ENCODE measurements around the gene RNF220.

The RNF220 gene

DNA sequence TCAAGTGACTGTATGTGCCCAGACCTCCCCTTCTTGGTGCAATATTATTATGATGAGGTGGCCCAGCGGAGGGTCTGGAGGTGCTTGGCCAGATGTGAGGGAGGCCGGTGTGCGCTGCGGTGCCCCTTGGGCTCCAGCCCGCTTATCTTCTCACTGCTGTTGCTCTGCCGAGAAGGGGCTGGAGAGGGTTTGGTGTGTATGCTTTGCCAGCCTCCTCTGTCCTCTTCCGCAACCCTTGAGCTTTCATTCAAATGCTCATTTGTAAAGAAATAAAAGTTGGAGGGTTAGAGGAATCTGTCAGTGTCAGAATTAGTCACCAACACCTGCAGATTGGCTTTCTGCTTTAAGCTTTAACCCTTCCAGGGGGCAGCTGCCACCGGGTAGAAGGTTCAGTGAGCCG lies 19.7 kb downstream of the RNF220 start:
- Mint-ChIP-seq H3K27me3 (peaks cover 98% of the 10 kb centered on the region), H3K9me3 (no peaks in the 10 kb centered on the region)
- no peak for ATAC-seq (replicated peaks; ENCODE audit: extremely low read depth, poor library complexity, severe bottlenecking)

GRCh38 chr1:44425341-44426082 lies 20.5 kb downstream of the RNF220 start:
- Mint-ChIP-seq H3K9me3 (no peaks in the 10 kb centered on the region), H3K27me3 (peaks cover 91% of the 10 kb centered on the region), H3K4me3 (no peak overlapping the region), H3K36me3 (ENCODE audit: insufficient read depth) (no peaks in the 10 kb centered on the region), H3K27ac (ENCODE audit: low read depth) (no peak overlapping the region), H3K4me1 (no peaks in the 10 kb centered on the region)
- ATAC-seq (replicated peaks; ENCODE audit: extremely low read depth, poor library complexity, severe bottlenecking) (no peak), DNase-seq (ENCODE audit: low spot score in 2 of 2) (no peak)

More for the DNA sequence above, 19.7 kb downstream of the RNF220 start:
- Mint-ChIP-seq H3K4me1 (no peaks in the 10 kb centered on the region), H3K4me3 (no peak overlapping the region), H3K36me3 (ENCODE audit: insufficient read depth) (no peaks in the 10 kb centered on the region), H3K27ac (ENCODE audit: low read depth) (no peak overlapping the region)
- DNase-seq (ENCODE audit: low spot score in 2 of 2): no peak

GRCh38 chr1:44431861-44432260 lies 26.8 kb downstream of the RNF220 start:
- ATAC-seq (replicated peaks; ENCODE audit: extremely low read depth, poor library complexity, severe bottlenecking) (no peak), DNase-seq (ENCODE audit: low spot score in 2 of 2) (no peak)
- Mint-ChIP-seq H3K27me3 (peaks cover 30% of the 10 kb centered on the region), H3K4me1 (no peaks in the 10 kb centered on the region), H3K27ac (ENCODE audit: low read depth) (no peak overlapping the region), H3K36me3 (ENCODE audit: insufficient read depth) (no peaks in the 10 kb centered on the region), H3K9me3 (no peaks in the 10 kb centered on the region), H3K4me3 (no peak overlapping the region)

- H3K36me3 Mint-ChIP-seq (ENCODE audit: insufficient read depth): no peaks in the 10 kb centered on the region
- H3K27me3 Mint-ChIP-seq: peaks cover 17% of the 10 kb centered on the region
- no peak overlapping the region for H3K4me3 Mint-ChIP-seq
- H3K27ac Mint-ChIP-seq (ENCODE audit: low read depth): no peak overlapping the region
- ATAC-seq (replicated peaks; ENCODE audit: extremely low read depth, poor library complexity, severe bottlenecking) (no peak), DNase-seq (ENCODE audit: low spot score in 2 of 2) (no peak)
- no peaks in the 10 kb centered on the region for H3K9me3 Mint-ChIP-seq
- H3K4me1 Mint-ChIP-seq: no peaks in the 10 kb centered on the region
These were observed 28.2 kb downstream of the RNF220 start for GRCh38 chr1:44433209-44433608.

DNA sequence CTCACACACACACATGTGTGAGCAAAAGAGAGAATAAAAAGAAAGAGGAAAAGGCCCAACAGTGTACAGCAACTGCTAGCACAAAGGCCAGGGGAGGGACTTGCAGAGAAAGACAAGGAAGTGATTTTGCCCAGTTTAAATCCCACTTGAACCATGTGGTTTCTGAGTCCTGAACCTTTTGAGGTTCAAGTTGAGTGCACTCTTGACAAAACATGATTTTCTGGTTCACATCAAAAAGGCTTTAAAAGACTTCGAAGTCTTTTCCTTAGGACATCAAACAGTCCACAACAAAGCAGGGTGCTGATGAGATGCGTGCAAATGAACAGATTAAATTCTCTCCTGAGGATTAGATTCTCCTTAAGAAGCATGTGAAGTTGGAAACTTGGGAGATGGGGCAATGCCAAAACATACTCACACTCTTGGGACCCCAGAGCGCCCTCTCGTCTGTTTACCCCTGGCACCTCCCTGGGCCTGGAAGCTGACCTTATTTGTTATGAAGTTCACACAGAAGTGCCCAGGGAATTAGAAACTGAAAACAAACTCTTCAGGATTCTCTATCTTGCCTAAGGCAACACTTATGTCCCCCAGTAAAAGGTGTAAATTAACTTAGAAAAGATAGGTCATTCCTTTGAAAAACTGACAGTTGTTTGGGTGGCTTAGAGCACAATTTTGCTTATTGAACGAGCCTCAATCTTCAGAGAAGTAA lies 31.5 kb downstream of the RNF220 start:
- H3K36me3 Mint-ChIP-seq (ENCODE audit: insufficient read depth): no peaks in the 10 kb centered on the region
- no peaks in the 10 kb centered on the region for H3K4me1 Mint-ChIP-seq
- ATAC-seq (replicated peaks; ENCODE audit: extremely low read depth, poor library complexity, severe bottlenecking): no peak
- H3K9me3 Mint-ChIP-seq: no peaks in the 10 kb centered on the region
- H3K4me3 Mint-ChIP-seq: no peak overlapping the region
- no peaks in the 10 kb centered on the region for H3K27me3 Mint-ChIP-seq
- no peak overlapping the region for H3K27ac Mint-ChIP-seq (ENCODE audit: low read depth)
- DNase-seq (ENCODE audit: low spot score in 2 of 2): no peak

GRCh38 chr1:44437107-44437716 lies 32.2 kb downstream of the RNF220 start:
- H3K4me3 Mint-ChIP-seq: no peak overlapping the region
- no peaks in the 10 kb centered on the region for H3K36me3 Mint-ChIP-seq (ENCODE audit: insufficient read depth)
- H3K4me1 Mint-ChIP-seq: no peaks in the 10 kb centered on the region
- H3K27ac Mint-ChIP-seq (ENCODE audit: low read depth): no peak overlapping the region
- H3K9me3 Mint-ChIP-seq: no peaks in the 10 kb centered on the region
- ATAC-seq (replicated peaks; ENCODE audit: extremely low read depth, poor library complexity, severe bottlenecking): no peak
- H3K27me3 Mint-ChIP-seq: no peaks in the 10 kb centered on the region
- no peak for DNase-seq (ENCODE audit: low spot score in 2 of 2)

- DNase-seq (ENCODE audit: low spot score in 2 of 2): no peak
- Mint-ChIP-seq H3K27me3 (no peaks in the 10 kb centered on the region), H3K27ac (ENCODE audit: low read depth) (no peak overlapping the region), H3K4me1 (no peaks in the 10 kb centered on the region), H3K36me3 (ENCODE audit: insufficient read depth) (no peaks in the 10 kb centered on the region), H3K4me3 (no peak overlapping the region), H3K9me3 (no peaks in the 10 kb centered on the region)
- no peak for ATAC-seq (replicated peaks; ENCODE audit: extremely low read depth, poor library complexity, severe bottlenecking)
These were observed 37.7 kb downstream of the RNF220 start for GRCh38 chr1:44442791-44443190.

DNA sequence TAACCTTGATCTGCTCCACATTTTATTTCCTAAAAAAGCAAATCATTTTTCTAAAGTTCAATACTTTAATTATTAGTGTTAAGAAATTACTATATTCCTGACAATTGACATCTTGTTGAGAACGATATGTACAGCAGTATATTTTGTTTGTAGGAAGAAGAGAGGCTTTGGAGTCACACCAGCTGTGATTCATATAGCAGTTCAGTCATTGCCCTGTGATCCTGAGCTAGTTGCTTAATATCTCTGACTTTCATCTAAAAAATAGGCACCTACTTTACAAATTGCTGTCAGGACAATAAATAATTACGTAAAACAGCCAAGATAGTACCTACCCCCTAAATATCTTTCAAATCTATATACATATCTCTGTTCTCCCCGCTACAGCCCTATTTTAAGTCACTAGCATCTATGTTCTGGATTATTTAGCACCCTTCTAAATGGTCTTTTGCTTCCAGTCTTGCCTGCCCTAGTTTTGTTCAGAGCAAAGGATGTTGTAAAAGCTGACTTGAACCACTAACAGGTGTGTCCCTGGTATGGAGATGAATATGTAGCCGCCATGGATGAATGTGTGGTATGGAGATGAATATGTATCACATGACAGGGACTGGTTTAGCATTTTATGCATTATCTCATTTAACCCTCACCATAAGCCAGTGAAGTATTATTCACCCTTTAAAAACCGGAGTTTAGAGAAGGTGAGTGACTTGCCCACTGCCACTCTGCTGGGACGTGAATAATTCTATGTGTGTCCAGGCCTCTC lies 42.2 kb downstream of the RNF220 start:
- Mint-ChIP-seq H3K36me3 (ENCODE audit: insufficient read depth) (no peaks in the 10 kb centered on the region), H3K4me3 (no peak overlapping the region), H3K4me1 (no peaks in the 10 kb centered on the region), H3K9me3 (no peaks in the 10 kb centered on the region), H3K27ac (ENCODE audit: low read depth) (no peak overlapping the region), H3K27me3 (peaks cover 14% of the 10 kb centered on the region)
- DNase-seq (ENCODE audit: low spot score in 2 of 2) (no peak), ATAC-seq (replicated peaks; ENCODE audit: extremely low read depth, poor library complexity, severe bottlenecking) (no peak)

DNA sequence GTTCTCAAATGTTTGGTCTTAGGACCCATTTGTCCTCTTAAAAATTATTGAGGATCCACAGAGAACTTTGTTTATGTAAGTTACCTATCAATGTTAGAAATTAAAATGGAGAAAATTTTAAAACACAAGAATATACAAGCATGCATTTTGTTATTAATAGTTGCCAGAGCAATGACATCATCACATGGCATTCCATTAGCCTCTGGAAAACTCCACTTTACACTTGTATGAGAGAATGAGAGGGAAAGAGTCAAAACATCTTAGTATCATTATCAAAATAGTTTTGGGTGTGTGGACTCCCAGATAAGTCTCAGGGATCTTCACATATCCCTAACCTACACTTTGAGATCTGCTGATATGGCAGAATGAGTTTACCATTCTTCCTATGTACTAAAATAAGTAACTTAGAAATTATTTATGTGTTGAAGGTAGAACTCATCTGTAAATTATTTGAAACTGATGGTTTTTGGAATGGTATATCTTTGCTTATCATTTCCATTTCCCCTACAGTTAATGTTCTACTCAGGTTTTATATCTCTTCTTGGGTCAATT lies 48.8 kb downstream of the RNF220 start:
- Mint-ChIP-seq H3K27me3 (peaks cover 68% of the 10 kb centered on the region), H3K9me3 (peaks cover 6% of the 10 kb centered on the region), H3K27ac (ENCODE audit: low read depth) (no peak overlapping the region), H3K4me3 (no peak overlapping the region), H3K4me1 (no peaks in the 10 kb centered on the region), H3K36me3 (ENCODE audit: insufficient read depth) (no peaks in the 10 kb centered on the region)
- no peak for ATAC-seq (replicated peaks; ENCODE audit: extremely low read depth, poor library complexity, severe bottlenecking)
- no peak for DNase-seq (ENCODE audit: low spot score in 2 of 2)

- ATAC-seq (replicated peaks; ENCODE audit: extremely low read depth, poor library complexity, severe bottlenecking): no peak
- no peak for DNase-seq (ENCODE audit: low spot score in 2 of 2)
- Mint-ChIP-seq H3K27ac (ENCODE audit: low read depth) (no peak overlapping the region), H3K4me1 (no peaks in the 10 kb centered on the region), H3K4me3 (no peak overlapping the region), H3K27me3 (peaks cover 69% of the 10 kb centered on the region), H3K36me3 (ENCODE audit: insufficient read depth) (no peaks in the 10 kb centered on the region), H3K9me3 (peaks cover 6% of the 10 kb centered on the region)
These were observed 49.6 kb downstream of the RNF220 start for GRCh38 chr1:44454704-44455103.

- no peak for DNase-seq (ENCODE audit: low spot score in 2 of 2)
- no peaks in the 10 kb centered on the region for H3K9me3 Mint-ChIP-seq
- H3K27ac Mint-ChIP-seq (ENCODE audit: low read depth): no peak overlapping the region
- no peak overlapping the region for H3K4me3 Mint-ChIP-seq
- ATAC-seq (replicated peaks; ENCODE audit: extremely low read depth, poor library complexity, severe bottlenecking): no peak
- no peaks in the 10 kb centered on the region for H3K4me1 Mint-ChIP-seq
- no peaks in the 10 kb centered on the region for H3K36me3 Mint-ChIP-seq (ENCODE audit: insufficient read depth)
- peaks cover 57% of the 10 kb centered on the region for H3K27me3 Mint-ChIP-seq
These were observed 55.2 kb downstream of the RNF220 start for GRCh38 chr1:44460107-44460882.

GRCh38 chr1:44464361-44464760 lies 59.3 kb downstream of the RNF220 start:
- H3K4me3 Mint-ChIP-seq: no peak overlapping the region
- H3K9me3 Mint-ChIP-seq: no peaks in the 10 kb centered on the region
- no peaks in the 10 kb centered on the region for H3K4me1 Mint-ChIP-seq
- ATAC-seq (replicated peaks; ENCODE audit: extremely low read depth, poor library complexity, severe bottlenecking) (no peak), DNase-seq (ENCODE audit: low spot score in 2 of 2) (no peak)
- H3K36me3 Mint-ChIP-seq (ENCODE audit: insufficient read depth): no peaks in the 10 kb centered on the region
- peaks cover 32% of the 10 kb centered on the region for H3K27me3 Mint-ChIP-seq
- no peak overlapping the region for H3K27ac Mint-ChIP-seq (ENCODE audit: low read depth)
